Measurements from ENCODE around the gene MED1.
"Not testable (repeated sequence)": the region's sequence is repeated elsewhere in the genome, so short reads cannot be mapped to it uniquely, and the experiment has no call there.

Gene MED1, protein sequence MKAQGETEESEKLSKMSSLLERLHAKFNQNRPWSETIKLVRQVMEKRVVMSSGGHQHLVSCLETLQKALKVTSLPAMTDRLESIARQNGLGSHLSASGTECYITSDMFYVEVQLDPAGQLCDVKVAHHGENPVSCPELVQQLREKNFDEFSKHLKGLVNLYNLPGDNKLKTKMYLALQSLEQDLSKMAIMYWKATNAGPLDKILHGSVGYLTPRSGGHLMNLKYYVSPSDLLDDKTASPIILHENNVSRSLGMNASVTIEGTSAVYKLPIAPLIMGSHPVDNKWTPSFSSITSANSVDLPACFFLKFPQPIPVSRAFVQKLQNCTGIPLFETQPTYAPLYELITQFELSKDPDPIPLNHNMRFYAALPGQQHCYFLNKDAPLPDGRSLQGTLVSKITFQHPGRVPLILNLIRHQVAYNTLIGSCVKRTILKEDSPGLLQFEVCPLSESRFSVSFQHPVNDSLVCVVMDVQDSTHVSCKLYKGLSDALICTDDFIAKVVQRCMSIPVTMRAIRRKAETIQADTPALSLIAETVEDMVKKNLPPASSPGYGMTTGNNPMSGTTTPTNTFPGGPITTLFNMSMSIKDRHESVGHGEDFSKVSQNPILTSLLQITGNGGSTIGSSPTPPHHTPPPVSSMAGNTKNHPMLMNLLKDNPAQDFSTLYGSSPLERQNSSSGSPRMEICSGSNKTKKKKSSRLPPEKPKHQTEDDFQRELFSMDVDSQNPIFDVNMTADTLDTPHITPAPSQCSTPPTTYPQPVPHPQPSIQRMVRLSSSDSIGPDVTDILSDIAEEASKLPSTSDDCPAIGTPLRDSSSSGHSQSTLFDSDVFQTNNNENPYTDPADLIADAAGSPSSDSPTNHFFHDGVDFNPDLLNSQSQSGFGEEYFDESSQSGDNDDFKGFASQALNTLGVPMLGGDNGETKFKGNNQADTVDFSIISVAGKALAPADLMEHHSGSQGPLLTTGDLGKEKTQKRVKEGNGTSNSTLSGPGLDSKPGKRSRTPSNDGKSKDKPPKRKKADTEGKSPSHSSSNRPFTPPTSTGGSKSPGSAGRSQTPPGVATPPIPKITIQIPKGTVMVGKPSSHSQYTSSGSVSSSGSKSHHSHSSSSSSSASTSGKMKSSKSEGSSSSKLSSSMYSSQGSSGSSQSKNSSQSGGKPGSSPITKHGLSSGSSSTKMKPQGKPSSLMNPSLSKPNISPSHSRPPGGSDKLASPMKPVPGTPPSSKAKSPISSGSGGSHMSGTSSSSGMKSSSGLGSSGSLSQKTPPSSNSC (N-terminal part only)

GRCh38 chr17:39450847-39451581 lies at the start of gene MED1:
MED1 (minus strand) TSS chr17:39451263; CDS start chr17:39451062, 201 bp downstream.
- H3K9me3 ChIP-seq (ENCODE audit: low read length), result no peaks in the 10 kb centered on the region
- no peaks in the 10 kb centered on the region for H3K27me3 ChIP-seq (ENCODE audit: insufficient read depth, low read length)
- H3K4me1 ChIP-seq (ENCODE audit: insufficient read depth, low read length), result peaks cover 7% of the 10 kb centered on the region
- peak within 1 kb of the TSS; percentile 81 for H3K4me3 ChIP-seq (ENCODE audit: low read length)
- peaks cover 22% of the 10 kb centered on the region for H3K36me3 ChIP-seq (ENCODE audit: insufficient read depth, low read length)
- H2AFZ ChIP-seq (ENCODE audit: low read depth, low read length), result peak within 1 kb of the TSS; percentile 66

- H3K9me3 ChIP-seq (ENCODE audit: low read length); H2AFZ ChIP-seq (ENCODE audit: low read depth, low read length); H3K4me1 ChIP-seq (ENCODE audit: insufficient read depth, low read length); H3K27me3 ChIP-seq (ENCODE audit: insufficient read depth, low read length); H3K4me3 ChIP-seq (ENCODE audit: low read length): not testable (repeated sequence)
- peaks cover 58% of the 10 kb centered on the region for H3K36me3 ChIP-seq (ENCODE audit: insufficient read depth, low read length)
These were observed 45.9 kb upstream of the MED1 start for GRCh38 chr17:39496921-39497320.

- H2AFZ ChIP-seq (ENCODE audit: low read depth, low read length), result no peak overlapping the region
- H3K27me3 ChIP-seq (ENCODE audit: insufficient read depth, low read length), result no peaks in the 10 kb centered on the region
- H3K36me3 ChIP-seq (ENCODE audit: insufficient read depth, low read length), result peaks cover 48% of the 10 kb centered on the region
- H3K4me1 ChIP-seq (ENCODE audit: insufficient read depth, low read length), result no peaks in the 10 kb centered on the region
- H3K4me3 ChIP-seq (ENCODE audit: low read length), result no peak overlapping the region
- H3K9me3 ChIP-seq (ENCODE audit: low read length), result no peaks in the 10 kb centered on the region
These were observed 36.9 kb upstream of the MED1 start for GRCh38 chr17:39487946-39488345.

DNA sequence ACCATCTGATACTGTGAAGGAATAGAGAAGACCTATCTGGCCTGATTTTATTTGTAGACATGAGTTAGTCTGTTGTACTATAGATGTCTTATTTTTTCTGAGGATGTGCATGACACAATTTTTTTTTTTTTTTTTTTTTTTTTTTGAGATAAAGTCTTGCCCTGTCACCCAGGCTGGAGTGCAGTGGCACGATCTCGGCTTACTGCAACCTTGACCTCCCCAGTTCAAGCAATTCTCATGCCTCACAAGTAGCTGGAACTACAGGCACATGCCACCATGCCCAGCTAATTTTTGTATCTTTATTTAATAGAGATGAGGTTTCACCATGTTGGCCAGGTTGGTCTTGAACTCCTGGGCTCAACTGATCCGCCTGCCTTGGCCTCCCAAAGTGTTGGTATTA lies 36.4 kb upstream of the MED1 start:
- not testable (repeated sequence) for H3K4me1 ChIP-seq (ENCODE audit: insufficient read depth, low read length); H3K27me3 ChIP-seq (ENCODE audit: insufficient read depth, low read length); H3K9me3 ChIP-seq (ENCODE audit: low read length); H2AFZ ChIP-seq (ENCODE audit: low read depth, low read length); H3K4me3 ChIP-seq (ENCODE audit: low read length)
- H3K36me3 ChIP-seq (ENCODE audit: insufficient read depth, low read length), result peaks cover 45% of the 10 kb centered on the region

- no peaks in the 10 kb centered on the region for H3K27me3 ChIP-seq (ENCODE audit: insufficient read depth, low read length)
- H3K4me3 ChIP-seq (ENCODE audit: low read length), result no peak overlapping the region
- H3K36me3 ChIP-seq (ENCODE audit: insufficient read depth, low read length), result peaks cover 43% of the 10 kb centered on the region
- H3K4me1 ChIP-seq (ENCODE audit: insufficient read depth, low read length), result no peaks in the 10 kb centered on the region
- H3K9me3 ChIP-seq (ENCODE audit: low read length), result no peaks in the 10 kb centered on the region
- H2AFZ ChIP-seq (ENCODE audit: low read depth, low read length), result no peak overlapping the region
These were observed 35.2 kb upstream of the MED1 start for GRCh38 chr17:39486242-39486641.

GRCh38 chr17:39485555-39485954 lies 34.5 kb upstream of the MED1 start:
- H3K4me3 ChIP-seq (ENCODE audit: low read length), result no peak overlapping the region
- H3K27me3 ChIP-seq (ENCODE audit: insufficient read depth, low read length), result no peaks in the 10 kb centered on the region
- no peaks in the 10 kb centered on the region for H3K4me1 ChIP-seq (ENCODE audit: insufficient read depth, low read length)
- peaks cover 40% of the 10 kb centered on the region for H3K36me3 ChIP-seq (ENCODE audit: insufficient read depth, low read length)
- no peaks in the 10 kb centered on the region for H3K9me3 ChIP-seq (ENCODE audit: low read length)
- H2AFZ ChIP-seq (ENCODE audit: low read depth, low read length), result no peak overlapping the region

DNA sequence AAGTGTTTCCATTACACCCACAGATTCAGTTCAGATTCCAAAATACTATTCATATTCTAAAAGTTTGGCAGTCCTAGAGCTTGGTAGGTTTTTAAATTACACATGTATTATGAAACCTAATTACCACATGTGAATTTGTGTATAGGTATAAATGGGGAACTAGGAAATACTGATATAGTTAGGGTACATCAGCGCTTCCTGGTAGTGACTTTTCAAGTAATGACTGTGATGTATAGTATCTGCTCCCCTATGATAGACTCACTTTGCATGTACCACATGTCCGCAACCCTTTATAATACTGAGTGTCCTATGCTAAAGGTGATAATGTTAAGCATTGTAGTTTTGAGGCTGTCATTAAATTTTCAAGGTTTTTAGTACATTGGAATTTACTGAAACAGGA lies 33.1 kb upstream of the MED1 start:
- Histone ChIP-seq H3K9me3 (ENCODE audit: low read length) (no peaks in the 10 kb centered on the region), H3K4me3 (ENCODE audit: low read length) (no peak overlapping the region)

DNA sequence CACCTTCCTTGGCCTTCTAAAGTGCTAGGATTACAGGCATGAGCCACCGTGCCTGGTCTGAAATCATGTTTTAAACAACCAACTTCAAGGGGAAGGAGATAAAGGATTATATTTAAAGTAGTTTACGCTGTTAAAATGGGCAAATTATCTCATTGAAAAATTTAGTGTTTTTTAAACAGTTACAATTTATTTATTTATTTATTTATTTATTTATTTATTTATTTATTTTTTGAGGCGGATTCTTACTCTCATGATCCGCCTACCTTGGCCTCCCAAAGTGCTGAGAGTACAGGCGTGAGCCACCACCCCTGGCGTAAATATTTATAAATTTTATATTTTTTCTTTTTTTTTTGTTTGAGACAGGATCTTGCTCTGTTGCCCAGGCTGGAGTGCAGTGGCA lies 32.4 kb upstream of the MED1 start:
- H3K36me3 ChIP-seq (ENCODE audit: insufficient read depth, low read length), result peaks cover 43% of the 10 kb centered on the region
- H2AFZ ChIP-seq (ENCODE audit: low read depth, low read length), result no peak overlapping the region
- H3K9me3 ChIP-seq (ENCODE audit: low read length), result no peaks in the 10 kb centered on the region
- H3K4me3 ChIP-seq (ENCODE audit: low read length), result no peak overlapping the region
- no peaks in the 10 kb centered on the region for H3K4me1 ChIP-seq (ENCODE audit: insufficient read depth, low read length)
- no peaks in the 10 kb centered on the region for H3K27me3 ChIP-seq (ENCODE audit: insufficient read depth, low read length)

More for the DNA sequence above, 33.1 kb upstream of the MED1 start:
- Histone ChIP-seq H3K27me3 (ENCODE audit: insufficient read depth, low read length) (no peaks in the 10 kb centered on the region), H3K36me3 (ENCODE audit: insufficient read depth, low read length) (peaks cover 44% of the 10 kb centered on the region), H2AFZ (ENCODE audit: low read depth, low read length) (no peak overlapping the region), H3K4me1 (ENCODE audit: insufficient read depth, low read length) (no peaks in the 10 kb centered on the region)

- H3K4me3 ChIP-seq (ENCODE audit: low read length); H2AFZ ChIP-seq (ENCODE audit: low read depth, low read length); H3K4me1 ChIP-seq (ENCODE audit: insufficient read depth, low read length); H3K9me3 ChIP-seq (ENCODE audit: low read length); H3K27me3 ChIP-seq (ENCODE audit: insufficient read depth, low read length): not testable (repeated sequence)
- peaks cover 46% of the 10 kb centered on the region for H3K36me3 ChIP-seq (ENCODE audit: insufficient read depth, low read length)
These were observed 28.6 kb upstream of the MED1 start for GRCh38 chr17:39479631-39480030.

GRCh38 chr17:39473310-39473709 lies 22.2 kb upstream of the MED1 start:
- Histone ChIP-seq H3K27me3 (ENCODE audit: insufficient read depth, low read length) (no peaks in the 10 kb centered on the region), H3K36me3 (ENCODE audit: insufficient read depth, low read length) (peaks cover 54% of the 10 kb centered on the region), H3K4me1 (ENCODE audit: insufficient read depth, low read length) (no peaks in the 10 kb centered on the region), H3K9me3 (ENCODE audit: low read length) (no peaks in the 10 kb centered on the region), H3K4me3 (ENCODE audit: low read length) (no peak overlapping the region), H2AFZ (ENCODE audit: low read depth, low read length) (no peak overlapping the region)

GRCh38 chr17:39468610-39469009 lies 17.5 kb upstream of the MED1 start:
- not testable (repeated sequence) for H3K27me3 ChIP-seq (ENCODE audit: insufficient read depth, low read length); H3K9me3 ChIP-seq (ENCODE audit: low read length); H3K4me3 ChIP-seq (ENCODE audit: low read length); H2AFZ ChIP-seq (ENCODE audit: low read depth, low read length)
- peaks cover 14% of the 10 kb centered on the region for H3K4me1 ChIP-seq (ENCODE audit: insufficient read depth, low read length)
- H3K36me3 ChIP-seq (ENCODE audit: insufficient read depth, low read length), result peaks cover 44% of the 10 kb centered on the region

DNA sequence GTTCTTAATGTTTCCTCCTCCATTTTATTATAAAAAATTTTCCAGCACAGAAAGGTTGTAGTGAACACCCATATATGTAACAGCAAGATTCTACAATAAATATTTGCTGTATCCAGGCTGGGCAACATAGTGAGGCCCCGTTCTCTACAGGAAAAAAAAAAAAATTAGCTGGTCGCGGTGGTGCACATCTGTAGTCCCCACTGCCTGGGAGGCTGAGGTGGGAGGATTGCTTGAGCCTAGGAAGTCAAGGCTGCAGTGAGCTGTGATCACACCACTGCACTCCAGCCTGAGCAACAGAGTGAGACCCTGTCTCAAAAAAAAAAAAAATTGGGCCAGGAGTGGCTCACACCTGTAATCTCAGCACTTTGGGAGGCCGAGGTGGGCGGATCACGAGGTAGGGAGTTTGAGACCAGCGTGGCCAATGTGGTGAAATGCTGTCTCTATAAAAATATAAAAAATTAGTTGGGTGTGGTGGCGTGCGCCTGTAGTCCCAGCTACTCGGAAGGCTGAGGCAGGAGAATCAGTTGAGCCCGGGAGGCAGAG lies 13.6 kb upstream of the MED1 start:
- peak overlapping the region; percentile 88 for H3K4me3 ChIP-seq (ENCODE audit: low read length)
- not testable (repeated sequence) for H3K27me3 ChIP-seq (ENCODE audit: insufficient read depth, low read length); H2AFZ ChIP-seq (ENCODE audit: low read depth, low read length); H3K9me3 ChIP-seq (ENCODE audit: low read length)
- peaks cover 17% of the 10 kb centered on the region for H3K4me1 ChIP-seq (ENCODE audit: insufficient read depth, low read length)
- peaks cover 17% of the 10 kb centered on the region for H3K36me3 ChIP-seq (ENCODE audit: insufficient read depth, low read length)

Measured in neuron (in vitro differentiated cells).